Epidermal melanocyte (primary cell): ENCODE measurements around the gene TNFSF11.
A peak's percentile ranks its signal among the peaks of the same experiment; 100 is the strongest.
"Not testable (repeated sequence)": the region's sequence is repeated elsewhere in the genome, so short reads cannot be mapped to it uniquely, and the experiment has no call there.

ENCODE experiments used
- DNase-seq: peaks from one replicate; pipeline ENCODE4 v3.0.0; 2011; ENCODE audit warnings: low spot score; ENCODE audit not compliant: insufficient read length

The TNFSF11 gene

GRCh38 chr13:42559573-42560218, 14.3 kb upstream of the TNFSF11 start:
- DNase-seq = not testable (repeated sequence)

- DNase-seq = not testable (repeated sequence)
Observed at GRCh38 chr13:42560320-42560719, 13.6 kb upstream of the TNFSF11 start.

- DNase-seq = no peak
Observed at GRCh38 chr13:42561752-42562467, 12.0 kb upstream of the TNFSF11 start.

- no peak for DNase-seq
Observed at GRCh38 chr13:42567906-42568305, 6.0 kb upstream of the TNFSF11 start.

- DNase-seq = no peak
Observed at GRCh38 chr13:42569576-42570344, 4.2 kb upstream of the TNFSF11 start.

GRCh38 chr13:42571895-42572294, 2.1 kb upstream of the TNFSF11 start:
- no peak for DNase-seq

GRCh38 chr13:42574435-42575311, 721 bp downstream of the TNFSF11 start:
- DNase-seq = no peak

- no peak for DNase-seq
Observed at GRCh38 chr13:42575938-42576337, 2.0 kb downstream of the TNFSF11 start.

- no peak for DNase-seq
Observed at GRCh38 chr13:42577538-42577937, 3.6 kb downstream of the TNFSF11 start.

GRCh38 chr13:42580644-42581043, 6.7 kb downstream of the TNFSF11 start:
- no peak for DNase-seq

GRCh38 chr13:42581427-42581826, 7.5 kb downstream of the TNFSF11 start:
- no peak for DNase-seq

- no peak for DNase-seq
Observed at GRCh38 chr13:42591602-42592001, 17.6 kb downstream of the TNFSF11 start.

GRCh38 chr13:42592915-42593900, 19.3 kb downstream of the TNFSF11 start:
- no peak for DNase-seq

- DNase-seq = peak; percentile 63
Observed at GRCh38 chr13:42594481-42595252, 20.7 kb downstream of the TNFSF11 start.

- no peak for DNase-seq
Observed at GRCh38 chr13:42595253-42595571, 21.3 kb downstream of the TNFSF11 start.

- no peak for DNase-seq
Observed at GRCh38 chr13:42597505-42597904, 23.6 kb downstream of the TNFSF11 start.

GRCh38 chr13:42600943-42601342, 27.0 kb downstream of the TNFSF11 start:
- DNase-seq = no peak

- DNase-seq = no peak
Observed at GRCh38 chr13:42602906-42603305, 29.0 kb downstream of the TNFSF11 start.

GRCh38 chr13:42603571-42603970, 29.6 kb downstream of the TNFSF11 start:
- no peak for DNase-seq
